GM23338 (cell line): ENCODE results near the gene HOTAIR.

ENCODE experiments used
- CTCF ChIP-seq, 2 experiments: fragments of 200-600 bp in 1 of 2; sonication (generic) in 1 of 2; conservative IDR thresholded peaks; 2 replicates each; pipeline versions ENCODE4 v1.5.1 to v1.6.1; 2016 to 2017; ENCODE audit warnings: antibody characterized with exemption in 2 of 2, low read depth in 2 of 2, mild to moderate bottlenecking in 2 of 2, moderate library complexity in 1 of 2
- EZH2 ChIP-seq: fragments of 200-600 bp; sonication (generic); IDR thresholded peaks from one replicate; pipeline ENCODE4 v1.8.0; 2017; ENCODE audit warnings: antibody characterized with exemption, mild to moderate bottlenecking, low read depth; ENCODE audit not compliant: unreplicated experiment
- EZH2phosphoT487 ChIP-seq: fragments of 200-600 bp; sonication (generic); IDR thresholded peaks from one replicate; pipeline ENCODE4 v1.8.1; 2018; ENCODE audit warnings: antibody characterized with exemption; ENCODE audit not compliant: unreplicated experiment
- POLR2AphosphoS5 ChIP-seq: IDR thresholded peaks from 2 replicates; pipeline ENCODE4 v1.6.1; 2016; ENCODE audit warnings: antibody characterized with exemption, low read depth

GRCh38 chr12:53972152-53972702, 2.5 kb downstream of the HOTAIR start:
- TF ChIP-seq EZH2phosphoT487 (no peak), CTCF (conservative IDR thresholded peaks at IDR 0.05; ENCODE audit: low read depth in 2 of 2) (no peak), POLR2AphosphoS5 (no peak), EZH2 (peak; percentile 77)
